H1 (cell line): ENCODE measurements around the gene TNC. TPM values are rescaled to one million over a fixed set of nuclear protein-coding genes. Genes with fewer than 3 reads are reported as not detected.

Experiments
- ASH2L ChIP-seq: fragments of 200-600, 300-600 bp; sonication (generic); IDR thresholded peaks from one replicate; pipeline ENCODE4 v1.7.1; 2017; ENCODE audit warnings: low read length
- CHD2 ChIP-seq: IDR thresholded peaks from 2 replicates; pipeline ENCODE4 v1.6.1; 2012; ENCODE audit warnings: low read length, improper control_type of control experiment
- KDM1A ChIP-seq: fragments of 200-600, 300-600 bp; sonication (generic); IDR thresholded peaks from 2 replicates; pipeline ENCODE4 v1.7.1; 2016; ENCODE audit warnings: mild to moderate bottlenecking, low read length, borderline replicate concordance
- RAD21 ChIP-seq, 2 experiments: IDR thresholded peaks in 1 of 2; conservative IDR thresholded peaks in 1 of 2; 2 replicates each; pipeline ENCODE4 v1.6.1; 2011; ENCODE audit warnings: low read depth in 2 of 2, low read length in 2 of 2, improper control_type of control experiment in 1 of 2, inconsistent platforms in 1 of 2, mild to moderate bottlenecking in 1 of 2, moderate library complexity in 1 of 2
- RNF2 ChIP-seq: fragments of 200-900, 300-1000 bp; sonication (generic); IDR thresholded peaks from 2 replicates; pipeline ENCODE4 v1.7.1; 2016; ENCODE audit warnings: borderline replicate concordance, low read depth, mild to moderate bottlenecking, antibody characterized with exemption, low read length; ENCODE audit not compliant: poor library complexity, severe bottlenecking; ENCODE audit errors: missing control alignments
- polyA plus RNA-seq, 7 experiments: library from polyadenylated mRNA; depleted of rRNA in 3 of 7; stranded (reverse) in 5 of 7; unstranded in 2 of 7; fragments of >200 nt in 5 of 7; fragments of 200-250 nt in 2 of 7; gene quantifications; 1 replicate in 5 of 7; 2 replicates in 1 of 7; 4 replicates in 1 of 7; pipeline versions ENCODE4 v1.2.1 to v1.2.3, GENCODE V29; 2011 to 2013; ENCODE audit warnings: missing spikeins in 2 of 7, mixed read lengths in 2 of 7
- total RNA-seq: library from RNA; stranded (reverse); fragmentation: NEBNext Ultra II Directional; extraction: Animal tissue kit (Norgen Biotek cat#: 25700); gene quantifications from 2 replicates; pipeline ENCODE4 v1.2.1, GENCODE V29; 2021

TNC gene
- total and polyA plus RNA-seq, 2 of the 8 experiments (the other 6 are each of a cell fraction or from before 2014, with no cell fraction given): 6.2 to 11.4 TPM

DNA sequence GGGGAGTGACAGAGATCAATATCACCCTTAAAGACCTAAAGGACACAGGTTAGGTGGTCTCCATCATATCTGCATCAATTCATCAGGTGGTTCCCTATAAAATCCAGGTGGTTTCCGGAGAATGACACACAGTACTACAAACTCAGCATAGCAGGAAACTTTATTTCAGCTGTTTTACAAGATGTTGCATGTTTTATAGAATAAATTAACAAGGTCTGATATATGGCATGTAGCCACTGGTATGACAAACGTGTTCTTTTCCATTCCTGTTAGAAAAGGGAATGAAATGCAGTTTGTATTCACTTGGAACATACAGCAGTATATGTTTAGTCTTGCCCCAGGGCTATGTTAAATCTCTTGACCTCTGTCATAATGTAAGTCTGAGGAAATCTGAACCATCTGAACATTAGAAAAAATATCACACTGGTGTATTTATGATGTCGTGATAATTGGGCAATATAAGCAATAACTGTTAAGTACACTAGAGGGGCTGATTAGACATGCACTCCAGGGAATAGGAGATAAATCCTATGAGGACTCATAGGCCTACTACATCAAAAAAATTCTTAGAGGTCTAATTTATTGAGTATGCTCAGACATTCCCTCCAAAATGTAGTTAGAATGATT, 145.3 kb downstream of the TNC start (continued):
- TF ChIP-seq KDM1A (no peak), CHD2 (no peak), RNF2 (no peak), RAD21 (IDR thresholded peaks at IDR 0.05 in 1 of 2, conservative IDR thresholded peaks at IDR 0.05 in 1 of 2; ENCODE audit: low read depth in 2 of 2, low read length in 2 of 2) (no peak), ASH2L (no peak)
- TF ChIP-seq, all 59 proteins: peak for 0

Other genes with a start within 250 kb of the TNC start
- not detected in 2 replicates for gene TNFSF8, start 187.6 kb downstream of the TNC start, total RNA-seq
- gene TNFSF8, start 187.6 kb downstream of the TNC start, polyA plus RNA-seq (2011; rRNA removed): not detected in 2 replicates